ENCODE results near the gene CYP2E1.
"Not testable (repeated sequence)": the region's sequence is repeated elsewhere in the genome, so short reads cannot be mapped to it uniquely, and the experiment has no call there.

CYP2E1 gene

DNA sequence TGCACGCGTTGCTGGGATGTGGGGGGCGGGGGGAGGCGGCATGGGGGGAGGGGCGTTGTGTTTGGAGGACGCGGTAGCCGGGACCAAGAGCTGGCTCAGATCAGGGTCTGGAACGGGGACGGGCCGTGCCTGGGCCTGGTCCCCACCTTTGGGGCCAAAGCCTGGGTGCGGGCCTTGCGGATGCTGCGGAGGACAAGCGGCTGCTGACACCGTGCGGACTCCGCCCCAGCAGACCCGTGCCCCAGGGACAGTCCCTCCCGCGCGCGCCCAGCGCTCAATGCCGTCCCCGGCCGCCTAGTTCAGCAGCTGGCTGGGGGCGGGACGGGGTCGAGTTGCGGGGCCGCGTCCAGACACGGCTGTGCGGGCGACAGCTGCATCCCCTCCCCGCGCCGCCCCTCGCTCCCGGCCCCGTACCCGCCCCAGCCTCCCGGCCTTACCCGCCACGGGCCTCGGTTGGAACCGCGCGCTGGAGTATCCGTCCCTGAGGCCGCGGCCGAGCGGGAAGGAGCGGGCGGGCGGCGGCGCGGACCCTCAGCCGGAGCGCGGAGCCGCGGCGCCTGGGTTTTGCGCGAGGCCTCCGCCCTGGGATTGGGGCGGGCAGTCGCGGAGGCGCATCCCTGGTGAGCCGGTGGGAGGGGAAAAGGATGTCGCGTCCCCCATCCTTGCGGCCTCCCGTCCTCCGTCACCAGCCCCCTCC is 41.8 kb downstream of the CYP2E1 start:
- DNase-seq (ENCODE audit: low read depth in 2 of 2, low spot score in 1 of 2), result not testable (repeated sequence)

- DNase-seq (ENCODE audit: low read depth in 2 of 2, low spot score in 1 of 2), result not testable (repeated sequence)
Measured at GRCh38 chr10:133569801-133570200, 42.6 kb downstream of the CYP2E1 start.

GRCh38 chr10:133572055-133572454 is 44.9 kb downstream of the CYP2E1 start:
- DNase-seq (ENCODE audit: low read depth in 2 of 2, low spot score in 1 of 2), result not testable (repeated sequence)

- DNase-seq (ENCODE audit: low read depth in 2 of 2, low spot score in 1 of 2), result not testable (repeated sequence)
Measured at GRCh38 chr10:133573460-133573859, 46.3 kb downstream of the CYP2E1 start.

DNA sequence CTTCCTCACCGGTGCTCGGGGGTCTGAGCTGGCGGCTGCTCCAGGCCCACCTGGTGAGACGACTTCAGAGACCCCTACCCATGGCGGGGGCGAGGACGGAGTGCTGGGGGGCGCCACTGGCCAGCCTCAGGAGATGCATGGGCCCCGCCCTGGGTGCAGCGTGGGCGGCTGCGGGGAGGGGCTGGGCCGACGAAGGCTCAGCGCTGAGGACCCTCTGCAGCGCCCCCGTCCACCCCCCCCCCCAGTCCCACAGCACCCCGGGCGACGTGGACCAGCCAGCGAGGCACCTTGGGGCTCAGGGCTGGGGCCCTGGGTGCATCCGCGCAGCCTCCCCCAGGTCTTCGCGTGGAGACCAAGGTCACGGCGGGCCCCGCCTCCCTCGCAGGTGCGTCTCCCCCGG is 49.9 kb downstream of the CYP2E1 start:
- not testable (repeated sequence) for DNase-seq (ENCODE audit: low read depth in 2 of 2, low spot score in 1 of 2)

Data from stimulated activated CD8-positive, alpha-beta memory T cell treated with anti-CD3 and anti-CD28 coated beads, Interleukin-4, amount 100 ng/mL, for 4 hours (primary cell).